Measurements from ENCODE around the gene PBX1.

DNA sequence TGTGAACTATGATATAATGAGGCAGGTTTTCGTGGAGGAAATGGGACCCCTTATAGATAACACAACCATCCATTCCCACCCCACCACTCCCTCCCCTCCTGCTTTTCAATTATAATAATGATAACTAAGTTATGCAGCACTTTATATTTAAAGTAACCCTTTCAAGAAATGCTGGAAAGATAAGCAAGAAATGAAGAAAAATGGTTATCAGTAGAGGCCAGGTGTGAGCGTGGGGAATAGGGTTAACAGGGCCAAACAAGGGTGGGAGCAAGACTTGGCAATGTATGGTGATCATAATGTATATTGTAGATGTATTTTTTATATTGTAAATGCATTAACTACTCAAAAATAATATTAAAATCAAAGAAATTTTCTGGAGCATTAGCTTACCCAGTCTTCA, 133.4 kb downstream of the PBX1 start:
- TF ChIP-seq CTCF (IDR thresholded peaks at IDR 0.05; ENCODE audit: poor library complexity) (no peak), EZH2 (IDR thresholded peaks at IDR 0.05; ENCODE audit: borderline replicate concordance) (no peak)
